Fibroblast of lung (primary cell): Measurements from ENCODE around the gene PANK4.

Experiments used
- CTCF ChIP-seq, 2 donors: IDR thresholded peaks in 1 of 2; conservative IDR thresholded peaks in 1 of 2; 1 replicate in 1 of 2; 2 replicates in 1 of 2; pipeline ENCODE4 v1.5.1; 2011 to 2012; ENCODE audit warnings: low read length in 2 of 2, control low read depth in 1 of 2, inconsistent platforms in 1 of 2, low read depth in 1 of 2, mild to moderate bottlenecking in 1 of 2
- EZH2 ChIP-seq: IDR thresholded peaks from 2 replicates; pipeline ENCODE4 v1.5.1; 2012; ENCODE audit warnings: low read length, control low read depth, mild to moderate bottlenecking; ENCODE audit errors: missing control alignments

GRCh38 chr1:2528966-2529783 is 2.8 kb upstream of the PANK4 start:
- no peak for TF ChIP-seq CTCF (conservative IDR thresholded peaks at IDR 0.05 in 1 of 2, IDR thresholded peaks at IDR 0.05 in 1 of 2; ENCODE audit: low read depth in 1 of 2, low read length in 2 of 2)
- TF ChIP-seq EZH2 = no peak
